Jurkat, Clone E6-1 (cell line): ENCODE measurements around the gene VASP.
A peak's percentile ranks its signal among the peaks of the same experiment; 100 is the strongest.

ENCODE experiments used
- DNase-seq: peaks from one replicate; pipeline ENCODE4 v3.0.0-alpha.2; 2011; ENCODE audit warnings: low read depth, low spot score
- H3K4me3 ChIP-seq: 2 replicates; pipeline ENCODE4 v1.5.1; 2011; ENCODE audit warnings: mild to moderate bottlenecking, low read length, control low read depth, moderate library complexity

Gene VASP

GRCh38 chr19:45492627-45493470, 14.4 kb upstream of the VASP start:
- DNase-seq, result no peak
- no peak overlapping the region for H3K4me3 ChIP-seq

GRCh38 chr19:45494261-45494916, 12.9 kb upstream of the VASP start:
- no peak overlapping the region for H3K4me3 ChIP-seq
- no peak for DNase-seq

- no peak for DNase-seq
- no peak overlapping the region for H3K4me3 ChIP-seq
Measured at GRCh38 chr19:45495178-45495577, 12.1 kb upstream of the VASP start.

GRCh38 chr19:45496349-45496953, 10.8 kb upstream of the VASP start:
- no peak for DNase-seq
- H3K4me3 ChIP-seq, result peak overlapping the region; percentile 54

GRCh38 chr19:45497791-45498190, 9.5 kb upstream of the VASP start:
- no peak overlapping the region for H3K4me3 ChIP-seq
- DNase-seq, result no peak

GRCh38 chr19:45498411-45499195, 8.7 kb upstream of the VASP start, which contains the start of gene PPM1N:
PPM1N (plus strand) TSS chr19:45498443; CDS start chr19:45498473, 30 bp downstream.
- peak within 1 kb of the TSS; percentile 49 for H3K4me3 ChIP-seq
- peak; percentile 59 for DNase-seq

GRCh38 chr19:45499196-45500180, 7.8 kb upstream of the VASP start:
- peak; percentile 69 for DNase-seq

GRCh38 chr19:45500918-45501729, 6.2 kb upstream of the VASP start:
- DNase-seq, result no peak
- H3K4me3 ChIP-seq, result no peak overlapping the region

More at GRCh38 chr19:45499196-45500180, 7.8 kb upstream of the VASP start:
- no peak overlapping the region for H3K4me3 ChIP-seq

GRCh38 chr19:45501730-45502014, 5.6 kb upstream of the VASP start:
- H3K4me3 ChIP-seq, result no peak overlapping the region

GRCh38 chr19:45502111-45502510, 5.2 kb upstream of the VASP start:
- no peak for DNase-seq

More at GRCh38 chr19:45501730-45502014, 5.6 kb upstream of the VASP start:
- no peak for DNase-seq

GRCh38 chr19:45503909-45504308, 3.4 kb upstream of the VASP start:
- no peak for DNase-seq
- no peak overlapping the region for H3K4me3 ChIP-seq

More at GRCh38 chr19:45502111-45502510, 5.2 kb upstream of the VASP start:
- H3K4me3 ChIP-seq, result no peak overlapping the region

GRCh38 chr19:45505151-45505995, 1.9 kb upstream of the VASP start:
- H3K4me3 ChIP-seq, result no peak overlapping the region; the same call in 1 of the 2 replicates
- DNase-seq, result no peak

- peak overlapping the region; percentile 61 for H3K4me3 ChIP-seq
- DNase-seq, result no peak
Measured at GRCh38 chr19:45505996-45506245, 1.4 kb upstream of the VASP start.

GRCh38 chr19:45506246-45506988, 862 bp upstream of the VASP start:
- peak overlapping the region; percentile 61 for H3K4me3 ChIP-seq
- DNase-seq, result peak; percentile 87

GRCh38 chr19:45507872-45508416, 665 bp downstream of the VASP start:
- no peak for DNase-seq
- peak overlapping the region; percentile 61 for H3K4me3 ChIP-seq

GRCh38 chr19:45508417-45508860, 1.2 kb downstream of the VASP start:
- DNase-seq, result no peak
- H3K4me3 ChIP-seq, result peak overlapping the region; percentile 61
